ENCODE measurements around the gene FNBP1.

- no peak for TF ChIP-seq CTCF (IDR thresholded peaks at IDR 0.05)
- TF ChIP-seq POLR2AphosphoS5 (IDR thresholded peaks at IDR 0.05; ENCODE audit: low read depth, low read length), result no peak
- no peak for TF ChIP-seq TCF7L2 (IDR thresholded peaks at IDR 0.05; ENCODE audit: low read depth, low read length)
- no peak for TF ChIP-seq REST (IDR thresholded peaks at IDR 0.05; ENCODE audit: insufficient read depth in 1 of 2, low read depth in 2 of 2, low read length in 1 of 2)
- no peak for TF ChIP-seq SIN3A (IDR thresholded peaks at IDR 0.05; ENCODE audit: borderline replicate concordance, insufficient read depth, low read depth, low read length)
These were observed 89.3 kb downstream of the FNBP1 start for GRCh38 chr9:129953736-129954135.
